Small intestine (tissue), 7 donors: ENCODE data around the gene PITPNM3. TPM values are rescaled to one million over a fixed set of nuclear protein-coding genes. Genes with fewer than 3 reads are reported as not detected.
A peak's percentile ranks its signal among the peaks of the same experiment; 100 is the strongest.

Experiments
- DNase-seq, 2 donors: peaks; one replicate each; pipeline versions ENCODE4 v3.0.0 to v3.0.0-alpha.2; 2013
- FAIRE-seq: peaks from 2 replicates; lab custom pipeline; 2012; peaks lifted over from hg19 to GRCh38; lab: Jason Lieb, UNC
- H3K27ac ChIP-seq, 3 donors: one replicate each; pipeline ENCODE4 v1.5.1; 2013; ENCODE audit warnings: low read length in 2 of 3, mild to moderate bottlenecking in 2 of 3, control low read depth in 1 of 3, inconsistent platforms in 1 of 3, low read depth in 1 of 3, moderate library complexity in 1 of 3
- H3K27me3 ChIP-seq, 3 donors: one replicate each; pipeline ENCODE4 v1.6.1; 2013; ENCODE audit warnings: low read length in 3 of 3, inconsistent platforms in 1 of 3; ENCODE audit not compliant: control insufficient read depth in 3 of 3, insufficient read depth in 3 of 3
- H3K36me3 ChIP-seq, 3 donors: one replicate each; pipeline ENCODE4 v1.6.1; 2013; ENCODE audit warnings: low read length in 3 of 3, inconsistent platforms in 1 of 3, low read depth in 1 of 3, mild to moderate bottlenecking in 1 of 3, moderate library complexity in 1 of 3; ENCODE audit not compliant: control insufficient read depth in 3 of 3, insufficient read depth in 2 of 3
- H3K4me1 ChIP-seq, 3 donors: one replicate each; pipeline ENCODE4 v1.6.1; 2013; ENCODE audit warnings: low read length in 2 of 3, inconsistent platforms in 1 of 3, low read depth in 1 of 3, mild to moderate bottlenecking in 1 of 3, moderate library complexity in 1 of 3; ENCODE audit not compliant: control insufficient read depth in 3 of 3, insufficient read depth in 2 of 3
- H3K4me3 ChIP-seq, 3 donors: one replicate each; pipeline ENCODE4 v1.5.1; 2013; ENCODE audit warnings: low read length in 3 of 3, control low read depth in 1 of 3, inconsistent platforms in 1 of 3, low read depth in 1 of 3, mild to moderate bottlenecking in 1 of 3, moderate library complexity in 1 of 3
- H3K9me3 ChIP-seq, 2 donors: one replicate each; pipeline ENCODE4 v1.6.1; 2013; ENCODE audit warnings: low read depth in 1 of 2, low read length in 1 of 2; ENCODE audit not compliant: control insufficient read depth in 2 of 2, insufficient read depth in 1 of 2
- WGBS, 3 donors: extraction: QIAGEN DNeasy Blood & Tissue Kit; methylation state at CpG; one replicate each; pipeline ENCODE4 v1.1.7; 2013; 5-methylcytosine and 5-hydroxymethylcytosine counted together
- polyA plus RNA-seq, 4 donors: library from polyadenylated mRNA; stranded (reverse) in 3 of 4; unstranded in 1 of 4; fragments of 200-250 nt in 3 of 4; fragments of 120-200 nt in 1 of 4; gene quantifications; one replicate each; pipeline versions ENCODE4 v1.2.1 to v1.2.3, GENCODE V29; 2013
- donor health status: healthy with polysubstance abuse.
- donor health status: control.
- donor health status: control.
- donor health status: Bipolar disorder and iron deficiency.
- donor health status: healthy.

The PITPNM3 gene
- polyA plus RNA-seq, 4 donors = 0.22 to 1.7 (median 0.70) TPM

DNA sequence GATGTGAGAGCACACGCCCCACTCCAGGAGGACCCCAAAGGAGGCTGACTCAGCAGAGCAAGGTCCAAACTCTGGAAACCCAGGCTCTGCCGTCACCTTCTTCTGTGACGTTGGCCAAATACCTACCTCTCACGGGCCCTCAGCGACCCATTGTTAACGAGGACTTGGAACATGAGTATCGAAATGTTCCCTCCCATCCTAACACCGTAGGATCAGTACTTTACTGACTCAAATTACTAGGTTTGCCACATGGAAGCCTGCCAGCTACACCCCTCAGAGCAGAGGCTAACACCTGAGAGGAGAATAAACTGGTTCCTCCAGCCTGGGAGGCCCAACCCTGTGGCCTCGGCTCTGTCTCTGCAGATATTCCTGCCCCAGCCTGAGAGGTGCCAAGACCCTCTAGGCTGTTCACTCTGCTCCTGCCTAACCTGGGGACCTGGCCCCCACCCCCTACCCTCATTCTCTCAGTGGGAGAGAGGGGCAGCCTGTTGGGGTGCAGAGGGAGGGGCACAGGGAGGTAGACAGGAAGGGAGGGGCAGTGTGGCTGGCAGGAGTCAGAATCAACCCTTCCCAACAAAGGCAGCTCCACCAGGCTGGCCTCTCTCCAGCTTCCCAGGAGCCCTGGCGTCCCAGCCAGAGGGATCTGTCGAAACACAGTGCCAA, 4.4 kb downstream of the PITPNM3 start:
- Histone ChIP-seq H3K4me1 (peaks cover 0 to 23% (median 2%) of the 10 kb centered on the region in 3 donors), H3K36me3 (no peaks in the 10 kb centered on the region), H3K27me3 (peaks cover 0 to 26% (median 10%) of the 10 kb centered on the region in 3 donors), H3K9me3 (no peaks in the 10 kb centered on the region), H3K27ac (peak overlapping the region in 2 of 3 donors; percentile 9 to 65), H3K4me3 (no peak overlapping the region)
- 12 to 50% (median 33%) methylated on average over 11 of the region's 11 CpGs for WGBS, 3 donors
- DNase-seq = peak; percentile 60 to 83
- FAIRE-seq = no peak

DNA sequence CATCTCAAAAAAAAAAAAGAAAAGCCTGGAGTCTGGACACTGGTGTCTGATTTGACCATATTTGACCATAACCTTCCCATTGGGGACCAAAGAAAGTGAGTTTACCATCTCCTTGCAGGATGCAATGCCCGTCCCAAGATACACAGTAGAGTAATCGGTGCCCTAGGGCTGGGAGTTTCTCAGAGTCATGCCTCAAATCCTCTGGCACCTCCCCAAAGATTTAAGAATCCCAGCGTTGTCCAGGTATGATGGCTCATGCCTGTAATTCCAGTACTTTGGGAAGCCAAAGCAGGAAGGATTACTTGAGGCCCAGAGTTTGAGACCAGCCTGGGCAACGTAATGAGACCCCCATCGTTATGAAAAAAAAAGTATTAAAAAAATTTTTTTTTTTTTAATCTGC, 5.0 kb downstream of the PITPNM3 start:
- H3K4me1 ChIP-seq = peaks cover 0 to 23% (median 2%) of the 10 kb centered on the region in 3 donors
- peak overlapping the region in 1 of 3 donors; percentile 65 for H3K27ac ChIP-seq
- no peak for DNase-seq
- H3K4me3 ChIP-seq = no peak overlapping the region
- peaks cover 0 to 21% (median 10%) of the 10 kb centered on the region in 3 donors for H3K27me3 ChIP-seq
- H3K36me3 ChIP-seq = no peaks in the 10 kb centered on the region
- no peaks in the 10 kb centered on the region for H3K9me3 ChIP-seq
- WGBS, 3 donors = 62 to 77% (median 73%) methylated on average over 5 of the region's 5 CpGs
- FAIRE-seq = no peak

DNA sequence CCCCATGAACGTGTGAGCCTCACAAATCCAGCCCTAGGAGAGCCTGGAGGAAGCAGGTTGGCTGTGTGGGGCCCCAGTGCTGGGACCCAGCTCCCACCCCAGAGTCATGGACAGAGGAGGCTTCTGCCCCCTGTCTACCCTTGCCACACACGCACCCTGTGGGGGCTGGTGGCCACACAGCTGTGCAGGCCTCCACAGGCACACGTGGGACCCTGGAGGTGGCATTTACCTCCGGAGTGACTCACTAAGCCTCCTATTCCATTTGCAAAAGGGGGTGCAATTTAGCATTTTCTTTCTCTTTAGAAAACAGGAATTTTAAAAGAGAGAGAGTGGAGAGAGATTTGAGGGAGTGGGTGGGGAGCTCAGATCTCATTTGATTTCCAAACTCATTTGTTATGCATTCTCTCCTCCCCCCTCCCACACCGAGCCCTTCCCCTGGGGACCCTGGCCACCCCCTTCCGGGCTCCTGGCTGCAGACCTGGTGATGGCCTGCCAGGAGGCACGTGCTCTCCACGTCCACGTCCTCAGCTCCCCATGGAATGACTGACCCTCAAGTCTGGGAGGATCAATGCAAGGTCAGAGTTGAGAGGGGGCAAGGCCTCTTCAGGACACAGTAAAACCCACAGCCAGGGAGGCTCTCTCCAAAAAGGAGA, 6.8 kb downstream of the PITPNM3 start:
- H3K4me1 ChIP-seq = peaks cover 0 to 11% (median 2%) of the 10 kb centered on the region in 3 donors
- peaks cover 0 to 6% (median 3%) of the 10 kb centered on the region in 3 donors for H3K27me3 ChIP-seq
- no peaks in the 10 kb centered on the region for H3K9me3 ChIP-seq
- no peak for FAIRE-seq
- no peak overlapping the region for H3K27ac ChIP-seq
- 53 to 71% (median 59%) methylated on average over 9 of the region's 9 CpGs for WGBS, 3 donors
- no peak overlapping the region for H3K4me3 ChIP-seq
- H3K36me3 ChIP-seq = no peaks in the 10 kb centered on the region
- no peak for DNase-seq

DNA sequence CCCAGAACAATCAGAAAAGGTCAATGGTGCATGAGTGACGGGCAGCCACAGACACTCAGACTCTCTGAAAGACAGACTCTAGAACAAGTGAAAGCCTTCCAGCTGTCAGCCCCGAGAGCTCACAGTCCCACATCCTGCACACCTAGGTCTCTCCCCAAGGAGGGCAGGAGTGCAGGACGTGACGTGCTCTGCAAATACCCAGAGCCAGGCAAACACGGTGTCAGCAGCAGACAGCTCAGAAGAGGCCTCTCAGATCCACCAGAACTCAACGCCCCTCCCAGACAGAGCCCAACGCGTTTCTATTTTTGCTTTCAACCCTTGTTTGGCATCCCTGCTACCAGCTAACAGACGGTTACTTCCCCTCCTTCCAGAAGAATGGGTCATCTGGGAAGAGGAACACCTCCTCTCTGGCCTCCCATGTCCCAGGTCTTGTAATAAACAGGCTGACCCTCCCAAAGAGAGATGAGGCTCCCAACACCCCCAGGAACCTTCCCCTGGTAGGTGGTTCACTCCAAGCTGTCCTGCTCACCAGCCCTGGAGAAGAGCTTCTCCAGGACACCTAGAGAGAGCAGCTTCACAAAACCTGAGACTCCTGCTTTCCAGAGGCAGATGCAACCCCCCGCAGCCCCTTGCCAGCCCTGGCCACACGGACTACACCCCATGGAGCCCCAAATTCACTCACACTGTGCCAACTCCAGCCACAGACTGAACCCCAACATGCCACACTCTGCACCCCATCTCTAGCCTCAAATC, 7.6 kb downstream of the PITPNM3 start:
- Histone ChIP-seq H3K27me3 (no peaks in the 10 kb centered on the region), H3K4me1 (peaks cover 0 to 11% (median 2%) of the 10 kb centered on the region in 3 donors), H3K4me3 (no peak overlapping the region), H3K9me3 (no peaks in the 10 kb centered on the region), H3K27ac (no peak overlapping the region), H3K36me3 (no peaks in the 10 kb centered on the region)
- WGBS, 3 donors = 41 to 74% (median 58%) methylated on average over 11 of the region's 11 CpGs
- peak in 1 of 2 donors; percentile 41 for DNase-seq
- no peak for FAIRE-seq

DNA sequence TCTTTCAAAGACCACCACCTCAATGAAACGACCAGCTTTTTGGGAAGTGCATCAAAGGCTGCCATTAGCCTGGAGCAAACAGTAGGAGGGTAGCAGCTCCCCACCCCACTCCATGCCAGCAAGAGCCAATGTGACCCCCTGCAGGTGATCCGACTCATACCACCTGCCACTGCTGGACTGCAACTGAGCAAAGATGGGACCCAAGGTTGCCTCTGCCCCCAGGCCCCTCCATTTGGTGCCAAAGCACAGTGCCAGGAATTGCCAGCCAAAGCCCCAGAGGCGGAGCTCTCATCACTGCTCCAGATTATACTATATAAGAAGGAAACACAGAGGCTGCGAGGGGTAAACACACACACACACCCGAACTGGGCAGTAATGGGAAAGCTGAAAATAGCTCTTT, 8.3 kb downstream of the PITPNM3 start:
- no peak overlapping the region for H3K27ac ChIP-seq
- 65 to 70% (median 66%) methylated on average over 5 of the region's 5 CpGs for WGBS, 3 donors
- no peak for DNase-seq
- no peak for FAIRE-seq
- no peaks in the 10 kb centered on the region for H3K36me3 ChIP-seq
- peaks cover 0 to 11% (median 2%) of the 10 kb centered on the region in 3 donors for H3K4me1 ChIP-seq
- H3K4me3 ChIP-seq = no peak overlapping the region
- no peaks in the 10 kb centered on the region for H3K27me3 ChIP-seq
- no peaks in the 10 kb centered on the region for H3K9me3 ChIP-seq

DNA sequence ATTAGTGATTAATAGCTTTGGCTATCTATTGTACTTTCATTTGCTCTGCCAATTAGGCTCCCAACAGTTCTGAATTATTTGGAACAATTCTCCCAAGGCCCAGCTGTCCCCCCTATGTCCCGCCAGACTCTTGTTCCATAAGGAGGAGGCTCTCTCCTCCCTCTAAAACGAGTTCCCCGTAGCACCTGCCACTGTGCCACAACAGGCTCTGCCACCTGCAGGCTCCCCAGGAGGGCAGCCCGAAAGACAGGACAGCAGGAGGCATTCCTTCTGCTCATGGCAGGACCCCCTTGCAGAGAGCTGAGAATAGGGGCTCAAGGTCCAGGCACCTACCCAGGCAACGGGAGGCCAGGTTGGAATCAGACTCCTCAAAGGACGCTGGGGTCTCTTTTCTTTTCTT, 9.0 kb downstream of the PITPNM3 start:
- no peak overlapping the region for H3K4me3 ChIP-seq
- H3K27ac ChIP-seq = no peak overlapping the region
- H3K36me3 ChIP-seq = no peaks in the 10 kb centered on the region
- WGBS, 3 donors = 55 to 76% (median 74%) methylated on average over 6 of the region's 6 CpGs
- peaks cover 0 to 7% (median 2%) of the 10 kb centered on the region in 3 donors for H3K4me1 ChIP-seq
- H3K9me3 ChIP-seq = no peaks in the 10 kb centered on the region
- no peaks in the 10 kb centered on the region for H3K27me3 ChIP-seq
- no peak for DNase-seq
- FAIRE-seq = no peak

DNA sequence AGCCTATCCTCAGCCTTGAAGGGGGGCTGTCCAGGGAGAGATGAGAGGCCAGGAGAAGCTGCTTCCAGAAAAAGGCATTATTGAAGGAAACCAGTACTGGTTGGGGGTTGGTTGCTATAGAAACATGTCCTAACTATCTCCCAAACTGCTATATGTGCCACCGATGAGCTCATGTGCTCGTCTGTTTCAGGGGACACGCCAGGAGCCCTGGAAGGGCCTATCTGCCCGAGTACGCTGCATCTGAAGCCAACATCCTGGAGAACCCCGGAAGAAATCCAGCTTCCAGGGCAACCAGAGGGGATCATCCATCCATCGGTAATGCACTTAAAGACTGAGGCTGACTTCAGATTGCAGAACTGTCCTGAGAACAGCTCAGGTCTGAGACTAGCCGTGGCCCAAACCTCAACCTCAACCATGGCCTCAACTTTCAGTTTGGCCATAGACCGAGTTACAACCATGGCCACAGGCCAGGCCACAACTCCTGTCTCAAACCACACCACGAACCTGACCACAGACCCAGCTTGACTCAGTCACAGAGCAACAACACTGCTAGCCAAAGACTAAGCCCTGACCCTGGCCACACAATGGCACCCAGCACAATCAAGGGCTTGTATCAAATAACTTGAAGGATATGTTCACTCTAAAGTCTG, 10.2 kb downstream of the PITPNM3 start:
- Histone ChIP-seq H3K9me3 (no peaks in the 10 kb centered on the region), H3K36me3 (no peaks in the 10 kb centered on the region), H3K27me3 (no peaks in the 10 kb centered on the region), H3K27ac (no peak overlapping the region), H3K4me3 (no peak overlapping the region), H3K4me1 (no peaks in the 10 kb centered on the region)
- DNase-seq (no peak), FAIRE-seq (no peak)
- 79 to 84% (median 81%) methylated on average over 10 of the region's 10 CpGs for WGBS, 3 donors

DNA sequence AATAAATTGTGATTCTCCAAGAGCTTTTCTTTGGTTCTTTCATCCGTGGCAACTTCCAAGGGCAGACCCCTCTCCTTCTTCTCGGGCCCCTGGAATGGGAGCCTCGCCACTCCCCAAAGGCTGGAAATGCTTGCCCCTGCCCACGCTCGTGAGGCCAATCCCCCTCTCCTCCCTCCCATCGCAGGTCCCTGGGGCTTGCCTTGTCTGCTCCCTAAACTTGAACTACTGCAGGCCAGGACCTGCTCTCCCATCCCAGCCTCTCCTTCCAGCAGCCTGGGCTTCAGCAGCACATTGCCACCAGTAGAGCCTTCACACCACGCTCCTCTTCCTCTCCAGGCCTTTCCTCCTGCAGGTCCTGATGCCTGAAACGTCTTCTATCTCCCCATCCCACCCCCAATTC, 11.1 kb downstream of the PITPNM3 start:
- DNase-seq = no peak
- Histone ChIP-seq H3K4me3 (no peak overlapping the region), H3K4me1 (no peaks in the 10 kb centered on the region), H3K36me3 (no peaks in the 10 kb centered on the region), H3K27me3 (no peaks in the 10 kb centered on the region), H3K9me3 (no peaks in the 10 kb centered on the region), H3K27ac (no peak overlapping the region)
- FAIRE-seq = no peak
- WGBS, 3 donors = 78 to 85% (median 79%) methylated on average over 8 of the region's 8 CpGs
